Activated effector memory CD4-positive, alpha-beta T cell treated with Interleukin-2 at 50 U/mL for 16 hours (primary cell): ENCODE data around the gene TMC1.

Source experiments
- DNase-seq: peaks from one replicate; pipeline ENCODE4 v3.0.0-alpha.2; 2020

The TMC1 gene

GRCh38 chr9:72685911-72686310 lies 164.5 kb downstream of the TMC1 start:
- DNase-seq, result no peak

DNA sequence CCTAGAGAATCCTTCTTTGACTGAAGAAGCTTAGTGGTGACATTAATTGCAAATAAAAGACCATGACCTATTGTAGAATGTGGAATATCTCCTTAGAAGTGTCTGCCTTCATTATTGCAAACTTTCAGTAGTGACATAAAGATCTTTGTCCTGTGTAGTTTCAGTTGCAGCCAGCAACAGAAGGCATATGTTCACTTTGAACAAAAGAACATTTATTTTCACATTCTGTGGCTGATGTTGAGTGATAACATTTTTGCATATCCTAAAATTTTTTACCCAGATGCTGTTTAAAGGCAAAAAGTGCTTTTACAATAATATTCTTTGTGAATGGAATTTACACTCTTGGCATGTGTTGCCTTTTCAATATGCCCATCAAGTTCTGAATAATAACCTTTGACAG lies 165.9 kb downstream of the TMC1 start:
- no peak for DNase-seq

DNA sequence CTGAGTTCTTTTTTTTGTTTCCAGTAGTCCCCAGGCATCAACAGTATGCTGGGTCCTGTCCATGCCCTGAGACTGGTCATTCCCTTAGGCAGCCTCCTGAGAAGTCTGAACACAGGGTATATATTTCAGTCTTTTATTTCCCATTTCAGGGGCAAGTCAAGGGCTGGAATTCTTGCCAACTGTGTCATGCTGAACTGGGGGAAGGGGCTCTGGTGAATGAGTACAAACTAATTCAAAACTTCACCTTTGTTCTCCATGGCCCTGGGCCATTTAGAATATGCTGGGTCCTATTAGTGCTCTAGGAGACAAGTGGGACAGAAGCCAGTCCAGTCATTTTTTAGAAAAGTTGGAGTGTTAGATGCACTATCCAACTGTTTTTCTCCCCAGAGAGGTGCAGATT lies 170.3 kb downstream of the TMC1 start:
- no peak for DNase-seq

GRCh38 chr9:72695365-72695764 lies 174.0 kb downstream of the TMC1 start:
- DNase-seq, result no peak

DNA sequence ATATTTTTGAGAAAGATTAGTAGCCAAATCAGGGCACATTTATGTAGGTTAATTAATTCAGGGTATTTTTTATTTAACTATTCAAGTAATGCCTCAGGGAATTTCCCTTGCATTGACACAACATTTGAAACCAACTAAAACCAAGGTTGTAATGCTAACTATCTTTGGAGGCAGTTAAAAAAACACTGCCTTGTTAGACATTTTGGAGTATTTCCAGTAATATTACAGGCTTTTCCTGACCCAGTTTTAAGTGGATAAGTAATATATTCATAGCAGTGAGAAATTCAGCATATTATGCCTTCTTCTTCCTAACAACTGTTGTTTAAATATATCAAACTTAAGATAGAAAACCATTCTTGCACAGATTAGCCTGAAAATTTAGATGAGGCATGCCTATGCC lies 175.1 kb downstream of the TMC1 start:
- no peak for DNase-seq

DNA sequence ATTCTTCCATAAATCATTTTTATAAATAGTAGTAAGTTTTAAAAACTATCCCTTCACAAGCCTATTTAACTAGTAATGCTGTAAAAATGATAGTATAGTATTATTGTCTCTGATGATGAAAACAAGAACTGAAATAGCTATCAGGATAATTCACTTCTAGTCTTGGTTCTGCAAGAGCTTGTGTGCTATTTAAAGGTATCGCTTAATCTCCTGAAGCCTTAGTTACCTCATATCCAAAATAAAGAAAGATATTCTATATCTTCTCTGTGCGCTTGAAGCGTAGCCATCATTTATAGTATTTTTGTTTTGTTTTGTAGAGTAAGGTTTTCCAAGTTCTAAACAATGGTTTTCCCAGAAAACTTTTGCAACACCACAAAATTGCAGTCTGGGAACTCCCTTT lies 180.1 kb downstream of the TMC1 start:
- DNase-seq, result no peak

DNA sequence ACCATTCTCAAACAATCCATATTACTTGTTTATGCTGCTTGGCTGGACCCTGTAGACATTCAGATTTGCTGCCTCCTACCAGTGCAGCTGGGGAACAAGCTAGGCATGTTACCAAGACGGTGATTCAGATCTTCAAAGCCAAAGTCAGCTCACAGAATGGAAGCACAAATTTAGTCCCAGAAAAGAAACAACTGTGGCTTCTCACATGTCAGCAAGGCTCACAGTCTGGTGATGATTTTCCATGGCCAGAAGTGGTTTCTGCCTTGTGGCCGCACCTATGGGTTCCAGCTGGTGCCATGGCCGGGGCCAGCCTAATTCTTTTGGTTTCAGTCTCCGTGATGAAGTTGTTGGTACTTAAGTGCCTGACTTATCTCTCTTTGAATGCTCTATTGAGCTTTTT lies 182.2 kb downstream of the TMC1 start:
- no peak for DNase-seq

DNA sequence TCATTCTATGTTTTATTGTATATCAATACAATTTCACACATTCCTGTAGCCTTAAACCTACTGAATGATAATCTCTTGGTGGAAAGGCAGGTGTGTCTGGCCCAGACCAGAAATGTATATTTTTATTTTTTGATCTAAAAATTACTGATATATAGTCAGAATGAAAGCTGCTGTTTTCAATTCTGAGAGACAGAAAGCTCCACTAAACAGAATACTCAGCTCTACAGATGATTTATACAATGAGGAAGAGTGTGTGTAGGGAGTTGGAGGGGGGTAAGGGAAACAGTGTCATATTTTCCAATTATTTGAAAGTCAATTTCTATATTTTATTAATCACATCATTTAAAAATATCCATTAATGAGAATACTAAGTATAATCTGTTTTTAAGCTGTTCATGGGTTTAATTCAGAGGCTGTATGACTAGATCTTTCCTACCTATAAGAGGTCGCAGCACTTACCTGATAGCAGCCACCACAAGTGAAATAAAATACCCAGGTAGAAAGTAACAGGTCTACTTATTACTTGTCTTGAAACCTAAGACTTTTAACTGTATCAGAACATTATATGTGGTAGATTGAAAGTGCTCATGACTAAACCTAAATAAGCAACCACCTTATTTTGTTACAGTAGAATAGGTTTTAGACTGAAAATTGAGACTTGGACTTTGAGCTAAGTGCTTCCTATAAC lies 183.4 kb downstream of the TMC1 start:
- DNase-seq, result no peak

- no peak for DNase-seq
Measured at GRCh38 chr9:72718503-72718902, 197.1 kb downstream of the TMC1 start.

- no peak for DNase-seq
Measured at GRCh38 chr9:72721067-72721466, 199.7 kb downstream of the TMC1 start.

GRCh38 chr9:72726947-72727346 lies 205.5 kb downstream of the TMC1 start:
- DNase-seq, result no peak

DNA sequence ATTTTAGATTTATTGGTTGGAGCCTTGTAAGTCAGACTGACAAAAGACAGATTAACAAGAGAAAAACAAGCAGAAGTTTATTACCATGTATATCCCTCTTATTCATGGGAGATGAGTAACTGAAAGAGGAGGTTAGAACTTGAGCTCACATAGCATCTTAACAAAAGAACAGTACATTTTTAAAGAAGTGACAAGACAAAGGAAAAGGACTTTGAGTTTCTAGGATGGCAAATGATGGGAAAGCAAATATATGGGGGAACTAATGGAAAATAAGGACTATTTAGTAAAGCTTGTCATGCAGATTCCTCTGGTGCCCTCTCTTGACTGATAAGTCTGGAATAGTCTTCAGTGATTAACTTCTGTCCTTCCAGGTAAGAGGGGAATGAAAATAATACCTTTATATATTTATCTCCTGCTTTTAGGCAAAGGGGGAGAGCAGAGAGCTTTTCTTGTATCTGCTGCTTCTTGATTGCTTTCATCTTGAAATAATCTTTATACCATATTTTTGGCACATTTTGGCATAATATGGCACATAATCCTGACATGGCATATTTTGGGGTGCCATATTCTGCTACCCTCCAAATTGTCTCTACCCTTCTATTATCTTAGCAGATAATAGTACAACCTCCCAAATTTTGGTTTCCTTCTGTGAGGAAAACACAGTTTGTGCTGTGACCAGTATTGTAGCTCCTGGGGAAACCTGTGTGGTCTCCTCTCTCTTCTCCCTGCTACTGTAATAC lies 206.8 kb downstream of the TMC1 start:
- no peak for DNase-seq

GRCh38 chr9:72733895-72734294 lies 212.5 kb downstream of the TMC1 start:
- DNase-seq, result no peak

DNA sequence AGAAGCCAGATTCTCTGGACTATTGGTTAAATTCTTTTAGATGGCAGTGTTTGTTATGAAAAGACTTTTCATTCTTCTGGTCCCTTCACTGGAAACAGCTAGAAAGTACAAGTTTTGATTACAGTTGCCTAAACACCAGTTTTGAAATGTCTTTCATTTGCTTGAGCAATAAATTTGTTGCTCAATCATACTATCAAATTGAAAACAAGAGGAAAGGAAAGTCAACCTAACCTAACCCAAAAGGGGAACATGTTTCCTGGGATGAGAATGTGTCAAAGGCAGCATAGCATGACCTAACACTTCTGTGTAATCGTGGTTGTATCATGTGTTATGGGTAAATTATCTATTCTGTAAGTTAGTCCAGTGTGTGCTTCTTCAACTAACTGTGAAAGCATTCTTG lies 213.2 kb downstream of the TMC1 start:
- DNase-seq, result no peak

- DNase-seq, result no peak
Measured at GRCh38 chr9:72743836-72744235, 222.4 kb downstream of the TMC1 start.

DNA sequence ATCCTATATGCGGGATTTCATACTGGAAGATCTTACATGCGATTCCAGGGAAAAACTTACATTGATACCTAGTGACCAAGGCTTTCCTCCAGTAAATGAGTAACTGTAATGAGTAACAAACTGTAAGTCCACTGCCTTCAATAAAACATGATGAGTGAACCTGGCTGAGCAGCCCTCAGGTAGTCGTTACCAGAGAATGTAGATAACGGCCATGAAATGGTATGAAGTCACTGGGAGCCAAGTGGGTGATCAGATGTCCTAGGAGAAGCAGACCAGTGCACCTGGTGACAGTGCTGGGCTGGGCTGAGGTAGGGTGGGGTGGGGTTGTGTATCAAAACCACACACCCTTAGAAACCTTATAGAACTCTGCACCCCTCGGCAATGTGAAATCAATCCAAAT lies 227.9 kb downstream of the TMC1 start:
- no peak for DNase-seq

DNA sequence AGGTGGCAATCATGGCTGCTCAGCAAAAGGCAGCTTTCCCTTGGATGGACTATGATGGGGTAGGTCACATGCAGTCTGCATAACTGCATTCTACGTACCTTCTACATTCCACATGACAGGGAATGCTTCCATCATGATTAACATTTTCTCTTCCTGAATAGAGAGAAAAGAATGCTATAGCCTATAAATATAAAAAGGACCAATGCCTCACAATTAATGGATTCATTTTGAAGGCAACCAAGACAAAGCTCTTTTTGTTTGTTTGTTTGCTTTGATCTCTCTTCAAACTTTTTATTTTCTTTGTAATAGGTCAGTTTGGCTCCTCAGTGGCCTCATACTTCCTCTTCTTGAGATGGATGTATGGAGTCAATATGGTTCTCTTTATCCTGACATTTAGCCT lies 230.1 kb downstream of the TMC1 start:
- DNase-seq, result no peak

- DNase-seq, result no peak
Measured at GRCh38 chr9:72753266-72753893, 232.0 kb downstream of the TMC1 start.

DNA sequence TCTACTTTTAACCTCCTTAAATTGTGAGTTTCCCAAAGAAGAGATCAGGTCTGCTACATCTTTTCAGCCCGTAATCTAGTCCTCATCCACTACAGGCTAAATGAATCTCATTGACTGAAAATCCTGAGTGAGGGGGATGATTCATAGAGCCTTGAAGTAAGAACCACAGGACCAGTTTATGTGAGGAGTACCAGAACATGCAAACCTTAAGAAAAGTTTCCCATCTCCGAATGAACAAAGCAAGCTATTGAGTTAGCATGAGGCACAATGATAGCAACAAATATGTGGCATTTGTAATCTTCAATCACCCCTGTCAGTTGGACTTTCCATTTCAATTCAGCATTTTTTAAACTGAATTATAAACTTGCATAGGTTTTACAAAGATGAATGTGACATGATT lies 234.4 kb downstream of the TMC1 start:
- DNase-seq, result no peak

- DNase-seq, result no peak
Measured at GRCh38 chr9:72758944-72759343, 237.5 kb downstream of the TMC1 start.

- no peak for DNase-seq
Measured at GRCh38 chr9:72763022-72763421, 241.6 kb downstream of the TMC1 start.

- no peak for DNase-seq
Measured at GRCh38 chr9:72769546-72769945, 248.1 kb downstream of the TMC1 start.

DNA sequence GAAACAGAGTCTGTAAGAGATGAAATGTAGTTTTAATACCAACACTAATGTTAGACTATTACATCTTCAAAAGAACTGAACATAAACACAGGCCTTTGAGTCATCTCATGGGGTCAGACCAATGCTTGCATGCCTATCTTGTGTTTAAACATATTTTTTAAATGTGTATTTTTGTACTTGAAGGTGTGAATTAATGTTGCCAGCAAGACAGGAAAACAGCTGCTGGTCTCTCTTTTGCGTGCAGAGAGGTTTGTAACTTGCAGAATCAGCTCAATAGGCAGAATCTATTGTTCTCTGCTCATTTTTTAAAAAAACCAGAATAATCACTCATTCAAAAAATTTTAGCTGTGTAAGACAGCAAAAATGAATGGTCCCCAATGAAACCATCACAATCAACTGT lies 251.3 kb downstream of the TMC1 start:
- DNase-seq, result no peak

GRCh38 chr9:72773570-72773969 lies 252.2 kb downstream of the TMC1 start:
- no peak for DNase-seq
